Left ventricle myocardium superior (tissue), 1 donor: Measurements from ENCODE around the gene CDK16. TPM values are rescaled to one million over a fixed set of nuclear protein-coding genes. Genes with fewer than 3 reads are reported as not detected.

Source experiments
- total RNA-seq: library from RNA; stranded (reverse); fragmentation: NEBNext Ultra II Directional; extraction: Animal tissue kit (Norgen Biotek cat#: 25700); gene quantifications from one replicate; pipeline ENCODE4 v1.2.1, GENCODE V29; 2021
- donor health status: DM: no; HTN: yes; CAD: no; lungs with severe emphysema.

CDK16 gene
- total RNA-seq, 1 donor from 2014 or later, result 155 TPM

Other genes with a start within 250 kb of the CDK16 start
- gene RGN, start 140.2 kb upstream of the CDK16 start, total RNA-seq, result 18.7 TPM
- 210 TPM for gene NDUFB11, start 74.0 kb upstream of the CDK16 start, total RNA-seq
- 32.9 TPM for gene RBM10, start 73.5 kb upstream of the CDK16 start, total RNA-seq
- 100 TPM for gene UBA1, start 24.9 kb upstream of the CDK16 start, total RNA-seq
- gene USP11, start 14.3 kb downstream of the CDK16 start, total RNA-seq, result 31.4 TPM
- gene ZNF157, start 151.9 kb downstream of the CDK16 start, total RNA-seq, result not detected